Stimulated activated CD4-positive, alpha-beta T cell treated with anti-CD3 and anti-CD28 coated beads, TNF-alpha, amount 100 ng/mL, for 4 hours (primary cell): ENCODE measurements around the gene THAP9.
A peak's percentile ranks its signal among the peaks of the same experiment; 100 is the strongest.
"Not testable (repeated sequence)": the region's sequence is repeated elsewhere in the genome, so short reads cannot be mapped to it uniquely, and the experiment has no call there.

Experiments
- DNase-seq, 3 experiments: peaks; one replicate each; pipeline ENCODE4 v3.0.0-alpha.2; 2020; ENCODE audit warnings: low read depth in 3 of 3

The THAP9 gene, protein sequence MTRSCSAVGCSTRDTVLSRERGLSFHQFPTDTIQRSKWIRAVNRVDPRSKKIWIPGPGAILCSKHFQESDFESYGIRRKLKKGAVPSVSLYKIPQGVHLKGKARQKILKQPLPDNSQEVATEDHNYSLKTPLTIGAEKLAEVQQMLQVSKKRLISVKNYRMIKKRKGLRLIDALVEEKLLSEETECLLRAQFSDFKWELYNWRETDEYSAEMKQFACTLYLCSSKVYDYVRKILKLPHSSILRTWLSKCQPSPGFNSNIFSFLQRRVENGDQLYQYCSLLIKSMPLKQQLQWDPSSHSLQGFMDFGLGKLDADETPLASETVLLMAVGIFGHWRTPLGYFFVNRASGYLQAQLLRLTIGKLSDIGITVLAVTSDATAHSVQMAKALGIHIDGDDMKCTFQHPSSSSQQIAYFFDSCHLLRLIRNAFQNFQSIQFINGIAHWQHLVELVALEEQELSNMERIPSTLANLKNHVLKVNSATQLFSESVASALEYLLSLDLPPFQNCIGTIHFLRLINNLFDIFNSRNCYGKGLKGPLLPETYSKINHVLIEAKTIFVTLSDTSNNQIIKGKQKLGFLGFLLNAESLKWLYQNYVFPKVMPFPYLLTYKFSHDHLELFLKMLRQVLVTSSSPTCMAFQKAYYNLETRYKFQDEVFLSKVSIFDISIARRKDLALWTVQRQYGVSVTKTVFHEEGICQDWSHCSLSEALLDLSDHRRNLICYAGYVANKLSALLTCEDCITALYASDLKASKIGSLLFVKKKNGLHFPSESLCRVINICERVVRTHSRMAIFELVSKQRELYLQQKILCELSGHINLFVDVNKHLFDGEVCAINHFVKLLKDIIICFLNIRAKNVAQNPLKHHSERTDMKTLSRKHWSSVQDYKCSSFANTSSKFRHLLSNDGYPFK

DNA sequence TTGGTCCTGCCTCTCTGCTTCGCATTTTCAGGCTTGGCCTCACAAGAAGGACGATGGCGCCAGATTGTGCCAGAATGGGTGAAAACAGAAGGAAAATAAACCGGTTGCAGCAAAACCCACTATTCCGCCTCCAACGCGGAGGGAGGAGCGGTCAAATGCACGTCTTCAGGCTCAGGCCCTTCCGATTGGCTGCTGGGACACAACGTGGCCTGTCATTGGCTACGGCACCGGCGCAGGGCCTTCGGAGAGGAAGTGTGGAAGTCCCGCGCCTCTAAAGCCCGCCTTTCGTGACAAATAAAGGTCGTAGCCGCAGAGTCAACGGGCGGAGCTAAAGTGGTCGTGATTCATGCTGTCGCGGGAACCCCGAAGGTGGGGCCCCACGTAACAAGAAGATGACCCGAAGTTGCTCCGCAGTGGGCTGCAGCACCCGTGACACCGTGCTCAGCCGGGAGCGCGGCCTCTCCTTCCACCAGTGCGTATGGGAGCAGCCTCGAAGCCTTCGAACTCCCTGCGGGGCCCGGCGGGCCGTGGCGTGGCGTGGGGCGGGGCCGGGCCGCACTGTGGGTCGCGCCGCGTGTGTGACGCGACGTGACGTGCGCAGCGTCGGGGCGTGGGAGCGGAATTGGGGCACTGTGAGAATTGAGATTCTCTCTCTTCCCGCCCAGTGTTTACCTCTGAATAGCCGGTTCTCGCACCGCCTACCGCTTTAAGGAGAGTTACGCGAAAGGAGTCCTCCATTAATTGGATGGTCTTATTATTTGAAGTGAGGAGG is at the start of gene THAP9:
Gene THAP9, plus strand, starts transcription at position 325 of the 772 bp plus-strand sequence. Its CDS starts 68 bp downstream, at position 393.
- peak; percentile 82 to 96 (median 96) for DNase-seq

- no peak for DNase-seq
These were observed 49.2 kb upstream of the THAP9 start for GRCh38 chr4:82851318-82851717.

DNA sequence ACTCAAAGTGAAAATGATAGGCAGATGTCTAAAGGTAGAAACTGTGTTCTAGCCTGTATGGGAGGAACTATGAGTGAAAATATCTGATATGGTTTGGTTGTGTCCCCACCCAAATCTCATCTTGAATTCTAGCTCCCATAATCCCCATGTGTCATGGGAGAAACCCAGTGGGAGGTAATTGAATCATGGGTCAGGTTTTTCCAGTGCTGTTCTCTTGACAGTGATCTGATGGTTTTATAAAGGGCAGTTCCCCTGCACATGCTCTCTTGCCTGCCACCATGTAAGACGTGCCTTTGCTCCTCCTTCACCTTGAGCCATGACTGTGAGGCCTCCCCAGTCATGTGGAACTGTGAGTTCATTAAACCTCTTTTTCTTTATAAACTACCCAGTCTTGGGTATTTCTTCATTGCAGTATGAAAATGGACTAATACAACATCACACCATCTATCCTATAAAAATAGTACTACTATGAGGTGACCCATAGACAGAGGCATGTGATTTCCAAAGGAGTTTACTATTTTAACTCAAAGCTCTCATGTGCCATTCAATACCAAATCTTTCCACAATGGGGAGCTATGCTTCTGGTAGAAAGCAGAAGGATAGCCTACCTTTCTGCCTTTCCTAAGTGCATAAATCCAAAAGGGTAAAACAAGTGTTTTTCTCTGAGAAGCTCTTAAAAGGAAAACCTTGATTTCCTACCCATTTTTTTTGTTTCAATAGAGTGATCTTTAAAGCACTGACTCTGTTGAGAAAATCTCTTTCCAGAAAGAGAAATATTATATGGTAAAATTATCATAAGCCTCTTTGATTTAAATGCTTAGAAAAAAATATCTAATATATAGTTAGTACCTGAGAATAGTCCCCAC is 48.4 kb upstream of the THAP9 start:
- DNase-seq, result no peak

DNA sequence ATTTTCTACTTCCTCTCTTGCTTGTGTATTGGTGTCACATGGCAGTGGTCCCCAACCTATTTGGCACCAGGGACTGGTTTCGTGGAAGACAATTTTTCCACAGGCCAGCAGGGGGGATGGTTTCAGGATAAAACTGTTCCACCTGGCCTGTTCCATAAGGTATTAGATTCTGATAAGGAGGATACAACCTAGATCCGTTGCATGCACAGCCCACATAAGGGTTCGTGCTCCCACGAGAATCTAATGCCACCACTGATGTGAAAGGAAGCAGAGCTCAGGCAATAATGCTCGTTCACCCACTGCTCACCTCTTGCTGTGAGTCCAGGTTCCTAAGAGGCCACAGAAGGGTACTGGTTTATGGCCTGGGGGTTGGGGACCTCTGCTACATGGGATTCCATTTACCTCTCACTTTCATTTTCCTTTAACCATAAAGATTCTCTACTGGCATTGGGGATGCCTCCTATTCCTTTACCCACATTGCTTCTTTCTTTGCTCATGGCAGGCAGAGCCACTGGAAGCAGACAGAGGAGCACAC is 47.7 kb upstream of the THAP9 start:
- no peak for DNase-seq

DNA sequence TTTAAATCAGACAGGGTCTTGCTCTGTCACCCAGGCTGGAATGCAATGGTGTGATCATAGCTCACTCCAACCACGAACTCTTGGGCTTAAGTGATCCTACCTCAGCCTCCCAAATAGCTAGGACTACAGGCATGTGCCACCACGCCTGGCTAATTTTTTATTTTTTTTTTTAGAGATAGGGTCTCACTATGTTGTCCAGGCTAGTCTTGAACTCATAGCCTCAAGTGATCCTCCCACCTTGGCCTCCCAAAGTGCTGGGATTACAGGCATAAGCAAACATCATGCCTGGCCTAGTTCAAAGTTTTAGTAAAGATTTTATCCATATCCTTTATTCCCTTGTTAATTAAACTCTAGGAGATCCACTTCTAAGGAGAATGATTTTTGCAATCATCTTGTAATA is 40.0 kb upstream of the THAP9 start:
- DNase-seq, result not testable (repeated sequence)

DNA sequence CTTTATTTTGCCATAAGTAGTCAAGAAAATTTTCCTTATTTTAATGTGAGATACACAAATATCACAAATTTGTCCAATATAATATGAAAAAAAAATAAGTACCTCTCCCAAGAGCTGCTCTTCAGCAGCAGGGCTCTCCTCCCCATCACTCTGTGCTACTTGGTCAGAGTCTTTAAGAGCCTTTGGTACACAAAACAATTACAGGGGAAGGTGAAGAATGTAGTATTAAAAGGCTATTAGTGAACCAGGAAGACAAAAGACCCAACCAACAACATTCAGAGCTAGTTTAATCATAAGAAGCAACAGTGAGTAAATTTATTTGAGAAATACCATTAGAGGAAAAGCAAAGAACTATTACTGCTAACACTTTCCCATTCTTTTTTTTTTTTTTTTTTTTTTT is 39.0 kb upstream of the THAP9 start:
- DNase-seq, result no peak

GRCh38 chr4:82864336-82864979 is 36.1 kb upstream of the THAP9 start:
- no peak for DNase-seq

DNA sequence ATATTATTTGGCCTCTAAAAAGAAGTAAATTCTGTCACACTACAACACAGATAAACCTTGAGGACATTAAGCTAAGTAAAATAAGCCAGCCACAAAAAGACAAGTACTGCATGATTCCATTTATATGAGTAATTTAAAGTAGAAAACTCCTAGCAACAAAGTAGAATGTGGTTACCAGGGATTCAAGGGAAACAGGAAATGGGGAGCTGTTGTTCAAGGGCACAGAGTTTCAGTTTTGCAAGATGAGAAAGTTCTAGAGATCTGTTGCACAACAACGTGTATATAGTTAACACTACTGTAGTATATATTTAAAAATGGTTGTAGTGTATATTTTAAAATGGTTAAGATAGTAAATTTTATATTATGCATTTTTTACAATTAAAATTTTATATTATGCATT is 34.9 kb upstream of the THAP9 start:
- DNase-seq, result no peak

- not testable (repeated sequence) for DNase-seq
These were observed 34.5 kb upstream of the THAP9 start for GRCh38 chr4:82866033-82866432.

DNA sequence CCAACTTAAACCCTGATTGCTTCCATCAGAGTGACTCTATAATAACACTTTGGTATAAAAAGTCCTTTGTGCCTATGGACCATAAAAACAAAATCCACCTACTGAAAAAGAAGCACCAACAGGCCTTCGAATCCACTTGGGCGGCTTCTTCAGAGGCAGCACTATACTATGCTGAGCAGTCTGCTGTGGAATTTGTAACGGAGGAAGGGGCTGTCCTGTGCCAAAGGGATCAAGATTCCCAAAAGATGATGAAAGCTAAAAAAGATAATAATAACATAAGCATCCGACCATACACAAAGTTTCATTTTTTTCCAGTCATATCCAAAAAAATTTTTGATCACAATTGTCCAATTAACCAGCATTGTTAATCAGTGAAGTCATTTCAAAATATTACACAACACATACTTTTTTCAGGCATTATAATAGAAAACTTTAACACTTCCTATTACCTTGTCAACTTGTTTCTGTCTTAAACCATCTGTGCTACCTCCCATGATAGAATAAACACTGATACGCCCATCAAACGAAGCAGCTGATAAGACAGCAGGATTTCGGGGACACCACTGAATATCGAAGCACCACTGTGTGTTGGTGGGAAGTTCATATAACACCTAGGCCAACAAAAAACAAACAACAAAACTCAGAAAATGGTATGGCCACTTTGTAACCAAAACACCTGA is 33.7 kb upstream of the THAP9 start:
- no peak for DNase-seq

DNA sequence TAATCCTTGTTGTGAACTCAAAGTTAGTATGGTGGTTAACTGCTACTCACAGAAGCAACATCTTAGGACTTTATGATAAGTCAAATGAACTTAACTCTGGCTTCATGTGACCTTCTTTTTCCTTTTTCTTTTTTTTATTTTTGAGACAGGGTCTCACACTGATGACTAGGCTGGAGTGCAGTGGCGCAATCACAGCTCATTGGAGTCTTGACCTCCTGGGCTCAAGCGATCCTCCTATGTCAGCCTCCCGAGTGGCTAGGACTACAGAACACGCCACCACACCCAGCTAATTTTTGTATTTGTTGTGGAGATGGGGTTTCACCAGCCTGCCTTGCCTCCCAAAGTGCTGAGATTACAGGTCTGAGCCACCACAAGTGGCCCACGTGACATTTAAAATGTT is 32.0 kb upstream of the THAP9 start:
- DNase-seq, result no peak

DNA sequence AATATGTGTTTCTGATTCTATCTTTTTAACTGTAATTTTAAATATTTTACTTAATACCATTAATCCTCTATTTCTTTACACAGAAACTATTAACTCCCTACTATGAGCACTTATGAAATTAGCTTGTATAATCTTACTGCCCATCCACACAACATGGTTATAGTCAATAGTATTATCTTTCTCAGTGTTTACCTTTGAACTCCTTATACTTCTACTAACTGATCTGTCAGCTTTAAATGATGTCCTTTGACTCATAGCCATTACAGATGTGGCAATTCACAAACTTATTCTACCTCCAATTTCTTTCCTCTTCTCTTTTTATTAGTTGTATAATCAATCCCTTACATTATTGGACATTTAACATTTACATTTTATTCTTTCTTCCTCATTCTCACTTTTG is 15.1 kb upstream of the THAP9 start:
- DNase-seq, result no peak

GRCh38 chr4:82886147-82886942 is 14.2 kb upstream of the THAP9 start:
- DNase-seq, result no peak

GRCh38 chr4:82889287-82889686 is 11.2 kb upstream of the THAP9 start:
- no peak for DNase-seq

DNA sequence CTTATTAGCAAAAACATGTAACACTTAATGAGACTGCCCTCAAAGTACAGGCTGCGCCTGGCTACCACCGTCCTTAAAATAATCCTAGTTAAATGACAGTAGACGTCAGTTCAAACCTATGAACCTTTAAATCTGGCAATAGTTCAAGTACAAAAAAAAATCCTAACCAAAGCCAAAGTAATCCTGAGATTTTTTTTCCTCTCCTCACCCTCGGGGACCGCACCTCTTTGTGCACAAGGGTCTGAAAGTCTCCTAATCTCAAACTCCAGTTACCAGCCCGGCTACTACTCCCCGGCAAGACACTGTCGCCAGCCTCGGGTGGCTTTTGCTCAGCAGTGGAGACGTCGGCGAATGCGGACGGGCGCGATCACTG is 10.0 kb upstream of the THAP9 start:
- no peak for DNase-seq

DNA sequence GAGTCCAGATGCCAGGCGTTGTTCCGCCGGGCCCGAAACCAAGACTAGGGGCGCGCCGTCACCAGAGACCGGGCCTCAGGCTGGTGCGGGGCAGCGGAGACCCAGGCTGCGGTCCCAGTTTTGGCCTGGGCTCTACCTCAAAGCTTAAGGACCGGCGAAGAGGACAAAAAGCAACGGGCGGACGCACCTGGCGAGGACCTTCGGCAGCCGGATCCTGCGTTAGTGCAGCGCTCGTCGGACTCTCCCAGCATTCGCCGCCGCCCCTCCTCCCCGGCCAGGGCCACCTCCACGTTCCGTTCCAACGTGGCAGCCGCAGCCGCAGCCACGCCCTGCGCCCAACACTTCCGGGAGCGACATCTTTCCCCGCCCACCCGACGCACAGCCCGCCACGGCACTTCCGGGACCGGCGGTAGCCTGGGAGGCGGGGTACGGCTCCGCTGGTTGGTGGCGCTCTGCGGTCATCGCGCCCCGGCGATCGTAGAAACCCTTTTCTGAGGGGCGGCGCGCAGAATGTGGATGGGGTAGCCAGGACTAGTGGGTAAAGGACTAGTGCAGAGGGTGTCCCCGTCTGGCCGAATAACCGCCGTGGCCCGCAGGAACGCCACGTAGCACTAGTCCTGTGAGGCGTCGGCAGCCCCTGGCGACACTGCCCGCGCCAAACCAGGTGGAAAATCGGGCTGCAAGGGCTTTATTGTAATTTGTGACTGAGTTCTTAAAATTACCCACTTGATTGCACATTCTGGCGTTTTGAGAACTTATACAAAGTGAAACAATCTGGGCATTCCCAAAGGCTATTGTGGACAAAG is 9.4 kb upstream of the THAP9 start, which contains the start of gene SEC31A:
Gene SEC31A, minus strand, starts transcription at position 253 of the 806 bp plus-strand sequence. CDS start 9,217 bp downstream, outside the sequence.
- DNase-seq, result peak; percentile 91 to 94 (median 92)

DNA sequence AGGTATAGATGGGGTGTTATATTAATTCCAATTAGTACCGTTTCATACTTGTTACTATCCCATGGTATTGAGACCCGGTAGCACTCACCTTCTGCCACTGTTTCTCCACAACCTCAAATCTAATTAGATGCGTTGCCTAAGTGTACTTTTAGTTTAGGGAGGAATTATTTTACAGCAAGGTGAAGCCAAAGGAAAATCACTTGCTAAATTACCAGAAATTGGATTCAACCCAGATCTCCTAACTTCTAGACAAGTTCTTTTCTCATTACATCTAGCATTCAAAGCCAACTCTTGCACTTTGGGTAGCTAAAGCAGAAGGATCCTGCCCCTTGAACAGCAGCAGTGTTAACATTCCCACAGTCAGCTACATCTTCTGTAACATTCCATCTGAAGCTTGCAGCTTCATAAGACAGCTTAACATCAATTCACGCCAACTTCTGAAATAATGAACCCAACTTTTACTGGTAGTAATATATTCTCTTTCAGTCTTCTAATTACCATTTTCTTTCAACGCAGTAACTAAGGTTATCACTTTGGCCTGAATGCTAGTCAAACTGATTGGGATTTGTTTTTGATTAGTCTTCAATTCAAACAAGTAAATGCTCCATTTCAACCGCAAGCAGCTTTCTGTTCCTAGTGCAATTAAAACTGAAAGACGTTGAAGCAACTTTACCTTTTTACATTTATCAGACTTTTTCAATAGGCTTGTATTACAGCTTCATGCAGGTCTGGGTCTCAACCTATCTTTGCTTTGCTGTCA is 8.6 kb upstream of the THAP9 start:
- DNase-seq, result no peak
